Astrocyte (in vitro differentiated cells and primary cell): ENCODE data around the gene ASCC3. TPM values are rescaled to one million over a fixed set of nuclear protein-coding genes. Genes with fewer than 3 reads are reported as not detected.

Experiments used
- DNase-seq: peaks from one replicate; pipeline ENCODE4 v3.0.0-alpha.2; 2010; ENCODE audit warnings: low read depth
- FAIRE-seq: peaks from 2 replicates; lab custom pipeline; 2011; peaks lifted over from hg19 to GRCh38; lab: Jason Lieb, UNC
- H2AFZ ChIP-seq: 2 replicates; pipeline ENCODE4 v1.6.0; 2012; ENCODE audit warnings: low read depth, low read length, inconsistent platforms
- H3K27ac ChIP-seq: 2 replicates; pipeline ENCODE4 v1.5.1; 2011; ENCODE audit warnings: low read depth, low read length, inconsistent platforms
- H3K27me3 ChIP-seq: 2 replicates; pipeline ENCODE4 v1.6.0; 2011; ENCODE audit warnings: low read length, inconsistent platforms; ENCODE audit not compliant: insufficient read depth
- H3K36me3 ChIP-seq: 2 replicates; pipeline ENCODE4 v1.5.1; 2011; ENCODE audit warnings: low read length, inconsistent platforms; ENCODE audit not compliant: insufficient read depth
- H3K4me1 ChIP-seq: 2 replicates; pipeline ENCODE4 v1.5.1; 2011; ENCODE audit warnings: low read length, inconsistent platforms; ENCODE audit not compliant: insufficient read depth
- H3K4me2 ChIP-seq: 2 replicates; pipeline ENCODE4 v1.6.0; 2012; ENCODE audit warnings: low read length, inconsistent platforms
- H3K4me3 ChIP-seq: 2 replicates; pipeline ENCODE4 v1.5.1; 2011; ENCODE audit warnings: low read depth, mild to moderate bottlenecking, low read length, inconsistent platforms; ENCODE audit not compliant: insufficient read depth
- H3K79me2 ChIP-seq: 2 replicates; pipeline ENCODE4 v1.6.0; 2012; ENCODE audit warnings: mild to moderate bottlenecking, low read length, inconsistent platforms; ENCODE audit not compliant: insufficient read depth
- H3K9ac ChIP-seq: 2 replicates; pipeline ENCODE4 v1.6.0; 2012; ENCODE audit warnings: mild to moderate bottlenecking, low read length, inconsistent platforms
- H3K9me3 ChIP-seq: 2 replicates; pipeline ENCODE4 v1.5.1; 2012; ENCODE audit warnings: low read depth, mild to moderate bottlenecking, low read length, inconsistent platforms; ENCODE audit not compliant: insufficient read depth
- H4K20me1 ChIP-seq: 2 replicates; pipeline ENCODE4 v1.6.0; 2012; ENCODE audit warnings: low read length, inconsistent platforms; ENCODE audit not compliant: insufficient read depth
- H3K27ac Mint-ChIP-seq: one replicate; pipeline ENCODE4 v1.8.0; 2021; ENCODE audit warnings: mild to moderate bottlenecking, mixed read lengths; ENCODE audit not compliant: unreplicated experiment
- H3K27me3 Mint-ChIP-seq: one replicate; pipeline ENCODE4 v1.8.0; 2021; ENCODE audit warnings: low read depth, mixed read lengths; ENCODE audit not compliant: unreplicated experiment
- H3K36me3 Mint-ChIP-seq: one replicate; pipeline ENCODE4 v1.8.0; 2021; ENCODE audit warnings: low read depth, mixed read lengths; ENCODE audit not compliant: unreplicated experiment
- H3K4me1 Mint-ChIP-seq: one replicate; pipeline ENCODE4 v1.8.0; 2021; ENCODE audit warnings: low read depth, mixed read lengths; ENCODE audit not compliant: unreplicated experiment
- H3K4me3 Mint-ChIP-seq: one replicate; pipeline ENCODE4 v1.8.0; 2021; ENCODE audit warnings: mild to moderate bottlenecking, moderate library complexity, mixed read lengths; ENCODE audit not compliant: unreplicated experiment
- H3K9me3 Mint-ChIP-seq: one replicate; pipeline ENCODE4 v1.8.0; 2021; ENCODE audit warnings: mild to moderate bottlenecking, mixed read lengths; ENCODE audit not compliant: unreplicated experiment
- CTCF ChIP-seq: IDR thresholded peaks from 2 replicates; pipeline ENCODE4 v1.5.1; 2011; ENCODE audit warnings: low read depth, mild to moderate bottlenecking, inconsistent platforms, low read length, moderate library complexity; ENCODE audit not compliant: insufficient read depth
- EZH2 ChIP-seq: IDR thresholded peaks from 2 replicates; pipeline ENCODE4 v1.6.1; 2012; ENCODE audit warnings: mild to moderate bottlenecking, low read length, inconsistent platforms; ENCODE audit not compliant: insufficient read depth
- total RNA-seq: library from RNA; stranded (reverse); gene quantifications from 2 replicates; pipeline ENCODE4 v1.2.1, GENCODE V29; 2021

The ASCC3 gene
- total RNA-seq, 1 donor from 2014 or later = 138 TPM

- Histone ChIP-seq H3K4me2 (no peak overlapping the region), H3K27me3 (no peaks in the 10 kb centered on the region), H3K36me3 (peaks cover 32% of the 10 kb centered on the region), H3K4me3 (no peak overlapping the region), H3K79me2 (peaks cover 9% of the 10 kb centered on the region), H3K9ac (no peak overlapping the region), H4K20me1 (peaks cover 10% of the 10 kb centered on the region), H2AFZ (no peak overlapping the region), H3K4me1 (no peaks in the 10 kb centered on the region), H3K27ac (no peak overlapping the region), H3K9me3 (no peaks in the 10 kb centered on the region)
- FAIRE-seq (no peak), DNase-seq (no peak)
- Mint-ChIP-seq H3K4me3 (no peak overlapping the region), H3K36me3 (peaks cover 33% of the 10 kb centered on the region), H3K27ac (no peak overlapping the region), H3K9me3 (no peaks in the 10 kb centered on the region), H3K4me1 (no peaks in the 10 kb centered on the region), H3K27me3 (no peaks in the 10 kb centered on the region)
- TF ChIP-seq CTCF (no peak), EZH2 (no peak)
Observed at GRCh38 chr6:100862063-100862462, 19.1 kb downstream of the ASCC3 start.

GRCh38 chr6:100856146-100856545, 25.0 kb downstream of the ASCC3 start:
- Histone ChIP-seq H4K20me1 (peaks cover 9% of the 10 kb centered on the region), H3K27ac (no peak overlapping the region), H3K4me2 (no peak overlapping the region), H2AFZ (no peak overlapping the region), H3K4me1 (no peaks in the 10 kb centered on the region), H3K79me2 (peaks cover 9% of the 10 kb centered on the region), H3K9me3 (peaks cover 3% of the 10 kb centered on the region), H3K4me3 (no peak overlapping the region), H3K27me3 (no peaks in the 10 kb centered on the region), H3K36me3 (peaks cover 24% of the 10 kb centered on the region), H3K9ac (no peak overlapping the region)
- no peaks in the 10 kb centered on the region for H3K27me3 Mint-ChIP-seq
- H3K4me1 Mint-ChIP-seq = no peaks in the 10 kb centered on the region
- no peaks in the 10 kb centered on the region for H3K9me3 Mint-ChIP-seq
- no peak overlapping the region for H3K27ac Mint-ChIP-seq
- DNase-seq = no peak
- FAIRE-seq = no peak
- no peak overlapping the region for H3K4me3 Mint-ChIP-seq
- H3K36me3 Mint-ChIP-seq = peaks cover 25% of the 10 kb centered on the region
- no peak for TF ChIP-seq EZH2
- no peak for TF ChIP-seq CTCF

- H2AFZ ChIP-seq = no peak overlapping the region
- H3K27me3 Mint-ChIP-seq = no peaks in the 10 kb centered on the region
- peaks cover 10% of the 10 kb centered on the region for H3K36me3 Mint-ChIP-seq
- no peak overlapping the region for H3K9ac ChIP-seq
- no peaks in the 10 kb centered on the region for H3K27me3 ChIP-seq
- H3K27ac Mint-ChIP-seq = no peak overlapping the region
- peaks cover 9% of the 10 kb centered on the region for H4K20me1 ChIP-seq
- no peak overlapping the region for H3K4me2 ChIP-seq
- H3K4me3 Mint-ChIP-seq = no peak overlapping the region
- H3K4me3 ChIP-seq = no peak overlapping the region
- TF ChIP-seq CTCF = no peak
- TF ChIP-seq EZH2 = no peak
- H3K9me3 Mint-ChIP-seq = no peaks in the 10 kb centered on the region
- no peak overlapping the region for H3K27ac ChIP-seq
- DNase-seq (no peak), FAIRE-seq (no peak)
- peaks cover 12% of the 10 kb centered on the region for H3K36me3 ChIP-seq
- peaks cover 19% of the 10 kb centered on the region for H3K79me2 ChIP-seq
- H3K9me3 ChIP-seq = peaks cover under 1% of the 10 kb centered on the region
- H3K4me1 Mint-ChIP-seq = peaks cover 1% of the 10 kb centered on the region
- H3K4me1 ChIP-seq = no peaks in the 10 kb centered on the region
Observed at GRCh38 chr6:100851819-100852218, 29.3 kb downstream of the ASCC3 start.
